HG02623 (cell line): Measurements from ENCODE around the gene SAA2.
"Not testable (repeated sequence)": the region's sequence is repeated elsewhere in the genome, so short reads cannot be mapped to it uniquely, and the experiment has no call there.

Experiments
- ATAC-seq: cut with Tn5 transposase; IDR thresholded peaks from one replicate; pipeline ENCODE4 v1.9.1; 2021; ENCODE audit warnings: moderate library complexity; ENCODE audit not compliant: unreplicated experiment

Gene SAA2

GRCh38 chr11:18248561-18248960 is at the start of gene SAA2:
TSS of gene SAA2 (minus strand) at chr11:18248668. CDS start at chr11:18248011, 657 bp downstream.
- ATAC-seq = no peak

GRCh38 chr11:18295316-18295715 is 46.8 kb upstream of the SAA2 start:
- no peak for ATAC-seq

- ATAC-seq = no peak
Measured at GRCh38 chr11:18294862-18295261, 46.4 kb upstream of the SAA2 start.

- no peak for ATAC-seq
Measured at GRCh38 chr11:18288911-18289310, 40.4 kb upstream of the SAA2 start.

GRCh38 chr11:18285841-18286240 is 37.4 kb upstream of the SAA2 start:
- ATAC-seq = no peak

- no peak for ATAC-seq
Measured at GRCh38 chr11:18282626-18283025, 34.2 kb upstream of the SAA2 start.

- ATAC-seq = peak; percentile 83
Measured at GRCh38 chr11:18280438-18281045, 32.1 kb upstream of the SAA2 start.

GRCh38 chr11:18277565-18278271 is 29.2 kb upstream of the SAA2 start:
- ATAC-seq = no peak

GRCh38 chr11:18271206-18271605 is 22.7 kb upstream of the SAA2 start:
- ATAC-seq = no peak

- ATAC-seq = no peak
Measured at GRCh38 chr11:18270102-18270501, 21.6 kb upstream of the SAA2 start.

GRCh38 chr11:18269252-18269651 is 20.8 kb upstream of the SAA2 start:
- not testable (repeated sequence) for ATAC-seq

GRCh38 chr11:18267335-18268133 is 19.1 kb upstream of the SAA2 start:
- peak; percentile 35 for ATAC-seq

GRCh38 chr11:18265949-18266348 is 17.5 kb upstream of the SAA2 start, which contains the start of gene SAA1:
TSS of gene SAA1 (plus strand) at chr11:18266264. CDS start at chr11:18266888, 624 bp downstream.
- no peak for ATAC-seq

- ATAC-seq = no peak
Measured at GRCh38 chr11:18264677-18265555, 16.4 kb upstream of the SAA2 start.

GRCh38 chr11:18264035-18264434 is 15.6 kb upstream of the SAA2 start:
- no peak for ATAC-seq

GRCh38 chr11:18262681-18263350 is 14.3 kb upstream of the SAA2 start:
- ATAC-seq = not testable (repeated sequence)

GRCh38 chr11:18261721-18262120 is 13.3 kb upstream of the SAA2 start:
- no peak for ATAC-seq

- no peak for ATAC-seq
Measured at GRCh38 chr11:18259259-18259658, 10.8 kb upstream of the SAA2 start.

- ATAC-seq = no peak
Measured at GRCh38 chr11:18254781-18255361, 6.4 kb upstream of the SAA2 start.
